VCaP (cell line): ENCODE results near the gene ATP5PD.

Experiments used
- H3K27ac ChIP-seq: fragments of 450-650 bp; 2 replicates; pipeline ENCODE4 v1.5.1; 2017
- CTCF ChIP-seq: fragments of 450-650 bp; conservative IDR thresholded peaks from 2 replicates; pipeline ENCODE4 v1.5.1; 2017; ENCODE audit warnings: mild to moderate bottlenecking, moderate library complexity

The ATP5PD gene

GRCh38 chr17:75010683-75011400, 35.9 kb downstream of the ATP5PD start:
- TF ChIP-seq CTCF = no peak
- H3K27ac ChIP-seq = peak overlapping the region; percentile 99

- no peak for TF ChIP-seq CTCF
- peak overlapping the region; percentile 99 for H3K27ac ChIP-seq
These were observed 37.5 kb downstream of the ATP5PD start for GRCh38 chr17:75009139-75009724.

GRCh38 chr17:75008373-75008772, 38.4 kb downstream of the ATP5PD start:
- no peak for TF ChIP-seq CTCF

GRCh38 chr17:75006653-75007052, 40.1 kb downstream of the ATP5PD start:
- H3K27ac ChIP-seq = peak overlapping the region; percentile 99
- no peak for TF ChIP-seq CTCF

More at GRCh38 chr17:75008373-75008772, 38.4 kb downstream of the ATP5PD start:
- peak overlapping the region; percentile 99 for H3K27ac ChIP-seq

GRCh38 chr17:75006084-75006483, 40.7 kb downstream of the ATP5PD start:
- peak overlapping the region; percentile 99 for H3K27ac ChIP-seq

GRCh38 chr17:75005291-75005690, 41.5 kb downstream of the ATP5PD start:
- no peak for TF ChIP-seq CTCF
- H3K27ac ChIP-seq = peak overlapping the region; percentile 14; the same call in 1 of the 2 replicates

- no peak overlapping the region for H3K27ac ChIP-seq
- no peak for TF ChIP-seq CTCF
These were observed 42.4 kb downstream of the ATP5PD start for GRCh38 chr17:75004371-75004770.

GRCh38 chr17:75003957-75004355, 42.8 kb downstream of the ATP5PD start:
- H3K27ac ChIP-seq = no peak overlapping the region
- TF ChIP-seq CTCF = no peak
